GM13977 (cell line): Measurements from ENCODE around the gene PTRH2.

Experiments
- DNase-seq: peaks from one replicate; pipeline ENCODE4 v3.0.0; 2012; ENCODE audit warnings: low spot score
- in situ Hi-C: fragments of 300-500 bp; cut with MboI; formaldehyde crosslinking; loops from one replicate; pipeline ENCODE4 v1.12.0; 2022; ENCODE audit warnings: low sequenced_read_pairs, low pct_unique_long_range_greater_than_20kb, mixed read lengths, inconsistent platforms; ENCODE audit not compliant: unreplicated experiment
- TF ChIP-seq, protein P1 (sequence below): IDR thresholded peaks from 2 replicates; pipeline ENCODE4 v1.5.1; 2012; ENCODE audit warnings: mild to moderate bottlenecking, control low read depth; ENCODE audit not compliant: insufficient read depth; ENCODE audit errors: extremely low read depth, missing control alignments

PTRH2 gene

DNA sequence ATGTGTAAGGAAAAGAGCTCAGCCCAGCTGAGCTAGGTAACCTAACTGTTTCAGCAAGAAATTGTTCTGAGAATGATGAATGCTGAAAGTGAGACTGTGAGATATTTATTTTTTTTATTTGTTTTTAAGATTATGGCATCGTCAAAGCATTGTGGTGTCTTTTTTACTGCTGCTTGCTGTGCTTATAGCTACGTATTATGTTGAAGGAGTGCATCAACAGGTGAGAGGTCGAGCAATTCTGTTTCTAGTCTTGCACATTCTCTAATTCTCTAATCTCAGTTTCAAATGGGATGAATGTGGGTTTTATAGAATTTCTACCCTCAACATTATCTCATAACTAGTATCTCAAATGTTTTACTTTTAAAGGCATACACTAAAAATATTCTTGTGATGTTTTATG is 30.1 kb upstream of the PTRH2 start:
- DNase-seq = no peak
- in situ Hi-C loops = loop anchor here (25.0 kb wide), 1 partner anchor 325 kb away; no protein-coding TSS in a partner anchor
- TF ChIP-seq, protein P1, sequence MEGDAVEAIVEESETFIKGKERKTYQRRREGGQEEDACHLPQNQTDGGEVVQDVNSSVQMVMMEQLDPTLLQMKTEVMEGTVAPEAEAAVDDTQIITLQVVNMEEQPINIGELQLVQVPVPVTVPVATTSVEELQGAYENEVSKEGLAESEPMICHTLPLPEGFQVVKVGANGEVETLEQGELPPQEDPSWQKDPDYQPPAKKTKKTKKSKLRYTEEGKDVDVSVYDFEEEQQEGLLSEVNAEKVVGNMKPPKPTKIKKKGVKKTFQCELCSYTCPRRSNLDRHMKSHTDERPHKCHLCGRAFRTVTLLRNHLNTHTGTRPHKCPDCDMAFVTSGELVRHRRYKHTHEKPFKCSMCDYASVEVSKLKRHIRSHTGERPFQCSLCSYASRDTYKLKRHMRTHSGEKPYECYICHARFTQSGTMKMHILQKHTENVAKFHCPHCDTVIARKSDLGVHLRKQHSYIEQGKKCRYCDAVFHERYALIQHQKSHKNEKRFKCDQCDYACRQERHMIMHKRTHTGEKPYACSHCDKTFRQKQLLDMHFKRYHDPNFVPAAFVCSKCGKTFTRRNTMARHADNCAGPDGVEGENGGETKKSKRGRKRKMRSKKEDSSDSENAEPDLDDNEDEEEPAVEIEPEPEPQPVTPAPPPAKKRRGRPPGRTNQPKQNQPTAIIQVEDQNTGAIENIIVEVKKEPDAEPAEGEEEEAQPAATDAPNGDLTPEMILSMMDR = no peak

DNA sequence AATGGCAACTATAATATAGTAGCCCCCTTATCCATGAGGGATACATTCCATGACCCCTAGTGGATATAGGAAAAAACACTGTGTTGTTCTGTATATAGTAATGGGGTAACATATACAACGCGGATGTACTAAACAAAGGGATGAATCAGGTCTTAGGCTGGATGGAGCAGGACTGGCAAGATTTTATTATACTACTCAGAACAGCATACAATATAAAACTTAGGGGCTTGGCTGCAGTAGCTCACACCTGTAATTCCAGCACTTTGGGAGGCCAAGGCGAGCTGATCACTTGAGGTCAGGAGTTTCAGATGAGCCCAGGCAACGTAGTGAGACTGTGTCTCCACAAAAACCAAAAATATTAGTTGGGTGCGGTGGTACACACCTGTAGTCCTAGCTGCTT is 27.0 kb upstream of the PTRH2 start:
- in situ Hi-C loops = loop anchor here (25.0 kb wide), 1 partner anchor 328 kb away; no protein-coding TSS in a partner anchor
- TF ChIP-seq, protein P1 = no peak
- no peak for DNase-seq

DNA sequence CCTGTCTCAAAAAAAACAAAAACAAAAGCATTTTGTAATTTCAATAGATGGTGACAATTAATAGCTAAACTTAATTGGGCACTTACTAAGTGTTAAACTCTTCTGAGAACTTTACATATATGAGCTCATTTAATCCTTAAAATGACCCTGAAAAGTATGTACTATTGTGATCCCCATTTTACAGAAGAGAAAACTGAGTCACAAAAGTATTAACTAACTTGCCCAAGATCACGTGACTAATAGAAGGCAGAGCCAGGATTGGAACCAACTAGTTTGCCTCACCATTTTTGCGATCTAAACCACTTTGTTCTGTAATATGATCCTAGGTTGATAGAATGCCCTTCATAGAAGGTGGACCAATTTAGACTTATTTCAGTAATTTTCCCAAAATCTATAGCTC is 26.5 kb upstream of the PTRH2 start:
- in situ Hi-C loops = loop anchor here (25.0 kb wide), 1 partner anchor 329 kb away; no protein-coding TSS in a partner anchor
- TF ChIP-seq, protein P1 = no peak
- no peak for DNase-seq

DNA sequence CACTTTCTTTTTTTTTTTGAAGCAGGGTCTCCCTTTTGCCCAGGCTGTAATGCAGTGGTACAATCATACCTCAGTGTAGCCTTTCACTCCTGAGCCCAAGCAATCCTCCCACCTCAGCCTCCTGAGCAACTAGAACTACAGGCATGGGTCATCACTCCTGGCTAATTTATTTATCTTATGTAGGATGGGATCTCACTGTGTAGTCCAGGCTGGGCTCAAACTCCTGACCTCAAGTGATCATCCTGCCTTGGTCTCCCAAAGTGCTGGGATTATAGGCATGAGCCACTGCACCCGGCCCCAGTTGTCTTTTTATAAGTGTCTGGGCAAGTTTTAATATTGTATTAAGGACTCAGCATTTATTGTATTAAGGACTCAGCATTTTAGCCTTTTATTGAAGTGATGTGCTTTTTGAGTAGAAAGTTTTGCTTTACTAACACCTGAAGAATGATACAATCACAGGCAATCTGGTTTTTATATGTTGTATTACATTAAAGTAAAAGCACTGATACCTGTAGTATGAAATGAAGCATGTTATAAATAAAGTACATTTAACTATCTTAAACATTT is 23.1 kb upstream of the PTRH2 start:
- TF ChIP-seq, protein P1 = no peak
- DNase-seq = no peak
- in situ Hi-C loops = loop anchor here (25.0 kb wide), 1 partner anchor 332 kb away; no protein-coding TSS in a partner anchor

DNA sequence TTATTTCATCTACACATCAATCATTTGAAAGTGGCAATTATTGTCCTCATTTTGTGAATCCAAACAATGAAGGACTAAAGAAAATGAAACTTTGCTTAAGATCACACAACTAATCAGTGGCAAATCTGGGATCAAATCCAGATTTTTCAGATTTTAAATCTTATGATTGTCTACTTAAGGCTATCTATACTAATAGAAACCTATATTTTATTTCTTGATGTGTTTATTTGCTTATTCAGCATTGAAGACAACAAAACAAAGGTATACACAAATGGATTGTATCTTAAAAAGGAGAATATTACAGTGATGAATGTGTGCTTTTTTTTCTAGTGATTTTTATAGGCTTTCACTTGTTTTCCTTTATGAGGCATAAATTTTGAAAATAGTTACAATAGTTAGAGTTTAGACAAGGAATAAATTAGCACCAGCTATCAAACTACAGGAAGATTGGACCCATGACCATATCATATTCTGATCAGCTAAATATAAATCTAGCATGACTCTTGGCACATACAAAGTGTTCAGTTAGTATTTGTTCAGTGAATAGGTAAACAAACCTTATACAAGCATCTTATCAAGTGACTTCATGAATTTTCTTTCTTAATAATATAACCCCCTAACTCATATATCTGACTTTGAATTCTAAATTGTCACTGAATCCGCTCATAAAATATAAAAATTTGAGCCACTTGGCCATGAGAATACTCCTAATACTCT is 20.7 kb upstream of the PTRH2 start:
- DNase-seq = no peak
- TF ChIP-seq, protein P1 = no peak
- in situ Hi-C loops = loop anchor here (25.0 kb wide), 1 partner anchor 334 kb away; no protein-coding TSS in a partner anchor

DNA sequence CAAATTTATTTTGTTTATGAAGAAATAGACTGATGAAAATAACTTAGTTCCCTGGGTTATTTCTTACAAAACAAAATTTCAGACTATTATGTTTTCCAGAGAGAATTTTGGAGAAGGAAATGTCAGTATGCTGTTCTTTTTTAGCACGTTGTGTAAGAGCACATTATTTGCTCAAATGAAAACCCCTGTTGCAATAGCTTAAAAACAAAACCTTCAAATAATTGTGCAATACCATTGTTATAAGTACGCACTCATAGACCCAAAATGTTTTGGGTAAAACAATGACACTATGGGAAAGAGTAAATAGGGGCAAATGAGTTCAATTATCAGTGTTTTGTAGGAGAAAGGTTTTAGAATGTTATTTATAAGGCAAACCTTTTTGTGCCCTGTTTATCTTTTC is 18.5 kb upstream of the PTRH2 start:
- DNase-seq = no peak
- in situ Hi-C loops = loop anchor here (25.0 kb wide), 1 partner anchor 337 kb away; no protein-coding TSS in a partner anchor
- TF ChIP-seq, protein P1 = no peak
